HEK293 (cell line): ENCODE results near the gene ING4.
A peak's percentile ranks its signal among the peaks of the same experiment; 100 is the strongest.

Experiments used
- CTCF ChIA-PET: fragments of 350-600 bp; formaldehyde crosslinking; extraction: SDS; loops from one replicate; lab custom pipeline; 2021; ENCODE audit warnings: antibody characterized with exemption; lab: Yijun Ruan, JAX
- POLR2A ChIA-PET: fragments of 300-600 bp; formaldehyde crosslinking; extraction: SDS; loops from one replicate; lab custom pipeline; 2020; ENCODE audit warnings: antibody characterized with exemption, inconsistent platforms; lab: Yijun Ruan, JAX
- H3K27ac ChIP-seq: fragments of 200-500 bp; sonication (Bioruptor generic); 2 replicates; pipeline ENCODE4 v1.5.1; 2014; ENCODE audit warnings: low read depth, low read length, control low read depth, inconsistent platforms; ENCODE audit errors: extremely low read depth
- H3K36me3 ChIP-seq, 2 experiments: fragments of 200-500 bp in 1 of 2; sonication (Bioruptor generic) in 1 of 2; 1 replicate in 1 of 2; 2 replicates in 1 of 2; pipeline ENCODE4 v1.5.1; 2014 to 2017; ENCODE audit warnings: inconsistent platforms in 2 of 2, low read length in 2 of 2; ENCODE audit not compliant: control insufficient read depth in 2 of 2, insufficient read depth in 1 of 2
- H3K4me1 ChIP-seq: fragments of 200-500 bp; sonication (Bioruptor generic); 2 replicates; pipeline ENCODE4 v1.5.1; 2014; ENCODE audit warnings: mild to moderate bottlenecking, low read length, inconsistent platforms; ENCODE audit not compliant: control insufficient read depth, insufficient read depth
- H3K4me3 ChIP-seq: 2 replicates; pipeline ENCODE4 v1.5.1; 2011; ENCODE audit warnings: low read depth, mild to moderate bottlenecking, control low read depth, low read length, moderate library complexity
- H3K9me3 ChIP-seq: fragments of 200-500 bp; sonication (Bioruptor generic); 2 replicates; pipeline ENCODE4 v1.5.1; 2014; ENCODE audit warnings: low read depth, low read length, inconsistent platforms; ENCODE audit not compliant: control insufficient read depth, insufficient read depth
- BCL11A ChIP-seq: fragments of 450-650 bp; formaldehyde crosslinking; IDR thresholded peaks from 2 replicates; pipeline ENCODE4 v1.5.1; 2016; ENCODE audit warnings: low read depth, missing biosample characterization, missing genetic modification characterization
- ELK4 ChIP-seq: IDR thresholded peaks from 2 replicates; pipeline ENCODE4 v1.6.1; 2011; ENCODE audit warnings: mild to moderate bottlenecking, low read depth, low read length, borderline replicate concordance
- GLIS2 ChIP-seq: fragments of 450-650 bp; formaldehyde crosslinking; IDR thresholded peaks from 2 replicates; pipeline ENCODE4 v1.5.1; 2016; ENCODE audit warnings: missing biosample characterization, missing genetic modification characterization
- KLF17 ChIP-seq: fragments of 450-650 bp; formaldehyde crosslinking; IDR thresholded peaks from 2 replicates; pipeline ENCODE4 v1.5.1; 2016; ENCODE audit warnings: missing biosample characterization, missing genetic modification characterization
- PATZ1 ChIP-seq: fragments of 450-650 bp; formaldehyde crosslinking; IDR thresholded peaks from 2 replicates; pipeline ENCODE4 v1.5.1; 2016; ENCODE audit warnings: missing biosample characterization, missing genetic modification characterization
- RBAK ChIP-seq: fragments of 450-650 bp; formaldehyde crosslinking; IDR thresholded peaks from 2 replicates; pipeline ENCODE4 v1.5.1; 2016; ENCODE audit warnings: missing biosample characterization, missing genetic modification characterization
- YY2 ChIP-seq: fragments of 450-650 bp; formaldehyde crosslinking; IDR thresholded peaks from 2 replicates; pipeline ENCODE4 v1.5.1; 2016; ENCODE audit warnings: missing biosample characterization, missing genetic modification characterization
- ZBTB44 ChIP-seq: fragments of 450-650 bp; IDR thresholded peaks from 2 replicates; pipeline ENCODE4 v1.5.1; 2018; ENCODE audit warnings: missing biosample characterization, mild to moderate bottlenecking, missing genetic modification characterization
- ZBTB8A ChIP-seq: fragments of 450-650 bp; formaldehyde crosslinking; IDR thresholded peaks from 2 replicates; pipeline ENCODE4 v1.5.1; 2016; ENCODE audit warnings: missing biosample characterization, missing genetic modification characterization
- ZNF140 ChIP-seq: fragments of 450-650 bp; formaldehyde crosslinking; IDR thresholded peaks from 2 replicates; pipeline ENCODE4 v1.5.1; 2016; ENCODE audit warnings: missing biosample characterization, missing genetic modification characterization
- ZNF214 ChIP-seq: fragments of 450-650 bp; formaldehyde crosslinking; IDR thresholded peaks from 2 replicates; pipeline ENCODE4 v1.5.1; 2017; ENCODE audit warnings: missing biosample characterization, mild to moderate bottlenecking, missing genetic modification characterization, borderline replicate concordance
- ZNF341 ChIP-seq: fragments of 450-650 bp; formaldehyde crosslinking; IDR thresholded peaks from 2 replicates; pipeline ENCODE4; 2016; ENCODE audit warnings: low read depth, missing biosample characterization, missing genetic modification characterization
- ZNF366 ChIP-seq: fragments of 450-650 bp; formaldehyde crosslinking; conservative IDR thresholded peaks from 2 replicates; pipeline ENCODE4 v1.5.1; 2016; ENCODE audit warnings: missing biosample characterization, missing genetic modification characterization
- ZNF394 ChIP-seq: fragments of 450-650 bp; formaldehyde crosslinking; IDR thresholded peaks from 2 replicates; pipeline ENCODE4 v1.5.1; 2016; ENCODE audit warnings: missing biosample characterization, missing genetic modification characterization, mild to moderate bottlenecking, moderate library complexity, borderline replicate concordance
- ZNF544 ChIP-seq: fragments of 450-650 bp; formaldehyde crosslinking; IDR thresholded peaks from 2 replicates; pipeline ENCODE4 v1.5.0; 2017; ENCODE audit warnings: missing biosample characterization, missing genetic modification characterization
- ZNF600 ChIP-seq: fragments of 450-650 bp; formaldehyde crosslinking; IDR thresholded peaks from 2 replicates; pipeline ENCODE4 v1.5.1; 2016; ENCODE audit warnings: missing biosample characterization, missing genetic modification characterization
- ZNF837 ChIP-seq: fragments of 450-650 bp; formaldehyde crosslinking; IDR thresholded peaks from 2 replicates; pipeline ENCODE4 v1.5.1; 2016; ENCODE audit warnings: missing biosample characterization, missing genetic modification characterization
- TF ChIP-seq, protein P1 (sequence below): fragments of 450-650 bp; formaldehyde crosslinking; optimal IDR thresholded peaks from 2 replicates; pipeline ENCODE3; 2016; ENCODE audit warnings: missing biosample characterization, mild to moderate bottlenecking, missing genetic modification characterization
- TF ChIP-seq, protein P2 (sequence below): fragments of 450-650 bp; formaldehyde crosslinking; IDR thresholded peaks from 2 replicates; pipeline ENCODE4 v1.5.1; 2016; ENCODE audit warnings: missing biosample characterization, missing genetic modification characterization
- TF ChIP-seq, protein P3 (sequence below): fragments of 450-650 bp; formaldehyde crosslinking; IDR thresholded peaks from 2 replicates; pipeline ENCODE4 v1.5.1; 2016; ENCODE audit warnings: missing biosample characterization, missing genetic modification characterization

ING4 gene

GRCh38 chr12:6606331-6607131 lies 56.4 kb downstream of the ING4 start (continued):
- TF ChIP-seq RBAK (tag by site-specific recombination), result no peak

GRCh38 chr12:6605421-6606330 lies 57.2 kb downstream of the ING4 start:
- peaks cover 27 to 53% of the 10 kb centered on the region in 2 experiments for H3K36me3 ChIP-seq
- H3K4me3 ChIP-seq, result peak overlapping the region; percentile 88
- peak overlapping the region; percentile 87 for H3K27ac ChIP-seq
- CTCF ChIA-PET, result interaction anchor here (0.7 to 1.8 kb wide), 7 partner anchors 10 to 161 kb away, joined by 3 to 7 read pairs (median 4); partner anchors contain the start of gene MLF2
- H3K9me3 ChIP-seq, result no peaks in the 10 kb centered on the region
- peaks cover 20% of the 10 kb centered on the region for H3K4me1 ChIP-seq
- POLR2A ChIA-PET, result interaction anchor here (0.9 to 2.0 kb wide), 7 partner anchors 8 to 92 kb away, joined by 3 to 12 read pairs (median 4); partner anchors contain the start of genes NOP2 and ZNF384
- TF ChIP-seq BCL11A (tag by site-specific recombination), result no peak
- no peak for TF ChIP-seq ZBTB44 (tag by site-specific recombination)
- TF ChIP-seq KLF17 (tag by site-specific recombination), result 0 out of 2 replicates have a peak, but pooled peaks have one; percentile 15
- no peak for TF ChIP-seq ZNF837 (tag by site-specific recombination)
- TF ChIP-seq, protein P1, sequence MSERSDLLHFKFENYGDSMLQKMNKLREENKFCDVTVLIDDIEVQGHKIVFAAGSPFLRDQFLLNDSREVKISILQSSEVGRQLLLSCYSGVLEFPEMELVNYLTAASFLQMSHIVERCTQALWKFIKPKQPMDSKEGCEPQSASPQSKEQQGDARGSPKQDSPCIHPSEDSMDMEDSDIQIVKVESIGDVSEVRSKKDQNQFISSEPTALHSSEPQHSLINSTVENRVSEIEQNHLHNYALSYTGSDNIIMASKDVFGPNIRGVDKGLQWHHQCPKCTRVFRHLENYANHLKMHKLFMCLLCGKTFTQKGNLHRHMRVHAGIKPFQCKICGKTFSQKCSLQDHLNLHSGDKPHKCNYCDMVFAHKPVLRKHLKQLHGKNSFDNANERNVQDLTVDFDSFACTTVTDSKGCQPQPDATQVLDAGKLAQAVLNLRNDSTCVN (tag by site-specific recombination), result no peak
- TF ChIP-seq ZNF600 (tag by site-specific recombination), result 0 out of 2 replicates have a peak, but pooled peaks have one; percentile 25
- TF ChIP-seq ELK4, result no peak
- TF ChIP-seq ZNF366 (tag by site-specific recombination), result no peak
- peak; percentile 16; the same call in 1 of the 2 replicates for TF ChIP-seq ZNF341
- TF ChIP-seq, protein P2, sequence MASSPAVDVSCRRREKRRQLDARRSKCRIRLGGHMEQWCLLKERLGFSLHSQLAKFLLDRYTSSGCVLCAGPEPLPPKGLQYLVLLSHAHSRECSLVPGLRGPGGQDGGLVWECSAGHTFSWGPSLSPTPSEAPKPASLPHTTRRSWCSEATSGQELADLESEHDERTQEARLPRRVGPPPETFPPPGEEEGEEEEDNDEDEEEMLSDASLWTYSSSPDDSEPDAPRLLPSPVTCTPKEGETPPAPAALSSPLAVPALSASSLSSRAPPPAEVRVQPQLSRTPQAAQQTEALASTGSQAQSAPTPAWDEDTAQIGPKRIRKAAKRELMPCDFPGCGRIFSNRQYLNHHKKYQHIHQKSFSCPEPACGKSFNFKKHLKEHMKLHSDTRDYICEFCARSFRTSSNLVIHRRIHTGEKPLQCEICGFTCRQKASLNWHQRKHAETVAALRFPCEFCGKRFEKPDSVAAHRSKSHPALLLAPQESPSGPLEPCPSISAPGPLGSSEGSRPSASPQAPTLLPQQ (tag by site-specific recombination), result peak; percentile 56
- TF ChIP-seq ZBTB8A (tag by site-specific recombination), result no peak
- TF ChIP-seq YY2 (tag by site-specific recombination), result no peak
- TF ChIP-seq ZNF394, result peak; percentile 32; the same call in 1 of the 2 replicates
- no peak for TF ChIP-seq ZNF544 (tag by site-specific recombination)
- TF ChIP-seq, protein P3, sequence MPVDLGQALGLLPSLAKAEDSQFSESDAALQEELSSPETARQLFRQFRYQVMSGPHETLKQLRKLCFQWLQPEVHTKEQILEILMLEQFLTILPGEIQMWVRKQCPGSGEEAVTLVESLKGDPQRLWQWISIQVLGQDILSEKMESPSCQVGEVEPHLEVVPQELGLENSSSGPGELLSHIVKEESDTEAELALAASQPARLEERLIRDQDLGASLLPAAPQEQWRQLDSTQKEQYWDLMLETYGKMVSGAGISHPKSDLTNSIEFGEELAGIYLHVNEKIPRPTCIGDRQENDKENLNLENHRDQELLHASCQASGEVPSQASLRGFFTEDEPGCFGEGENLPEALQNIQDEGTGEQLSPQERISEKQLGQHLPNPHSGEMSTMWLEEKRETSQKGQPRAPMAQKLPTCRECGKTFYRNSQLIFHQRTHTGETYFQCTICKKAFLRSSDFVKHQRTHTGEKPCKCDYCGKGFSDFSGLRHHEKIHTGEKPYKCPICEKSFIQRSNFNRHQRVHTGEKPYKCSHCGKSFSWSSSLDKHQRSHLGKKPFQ, result peak; percentile 79
- TF ChIP-seq GLIS2 (tag by site-specific recombination), result peak; percentile 9; the same call in 1 of the 2 replicates
- TF ChIP-seq PATZ1 (tag by site-specific recombination), result peak; percentile 41; the same call in 1 of the 2 replicates
- TF ChIP-seq ZNF214 (tag by site-specific recombination), result no peak
- TF ChIP-seq ZNF140 (tag by site-specific recombination), result no peak
